HEK293T (cell line): ENCODE measurements around the gene PAM.

Experiments used
- FOXM1 ChIP-seq: fragments of 450-650 bp; IDR thresholded peaks from 2 replicates; pipeline ENCODE4 v1.6.1; 2017; ENCODE audit warnings: mild to moderate bottlenecking, borderline replicate concordance
- HDGF ChIP-seq: fragments of 450-650 bp; IDR thresholded peaks from 2 replicates; pipeline ENCODE4 v1.6.1; 2017; ENCODE audit warnings: antibody characterized with exemption, borderline replicate concordance
- LEF1 ChIP-seq: fragments of 450-650 bp; IDR thresholded peaks from 2 replicates; pipeline ENCODE4 v1.6.1; 2017; ENCODE audit warnings: mild to moderate bottlenecking, borderline replicate concordance
- NFRKB ChIP-seq: fragments of 450-650 bp; IDR thresholded peaks from 2 replicates; pipeline ENCODE4 v1.6.1; 2016; ENCODE audit warnings: mild to moderate bottlenecking, moderate library complexity
- SP1 ChIP-seq: fragments of 450-650 bp; IDR thresholded peaks from 2 replicates; pipeline ENCODE4 v1.6.1; 2017
- TARDBP ChIP-seq: fragments of 450-650 bp; IDR thresholded peaks from 2 replicates; pipeline ENCODE4 v1.6.1; 2016
- ZNF384 ChIP-seq: fragments of 450-650 bp; IDR thresholded peaks from 2 replicates; pipeline ENCODE4 v1.6.1; 2016

DNA sequence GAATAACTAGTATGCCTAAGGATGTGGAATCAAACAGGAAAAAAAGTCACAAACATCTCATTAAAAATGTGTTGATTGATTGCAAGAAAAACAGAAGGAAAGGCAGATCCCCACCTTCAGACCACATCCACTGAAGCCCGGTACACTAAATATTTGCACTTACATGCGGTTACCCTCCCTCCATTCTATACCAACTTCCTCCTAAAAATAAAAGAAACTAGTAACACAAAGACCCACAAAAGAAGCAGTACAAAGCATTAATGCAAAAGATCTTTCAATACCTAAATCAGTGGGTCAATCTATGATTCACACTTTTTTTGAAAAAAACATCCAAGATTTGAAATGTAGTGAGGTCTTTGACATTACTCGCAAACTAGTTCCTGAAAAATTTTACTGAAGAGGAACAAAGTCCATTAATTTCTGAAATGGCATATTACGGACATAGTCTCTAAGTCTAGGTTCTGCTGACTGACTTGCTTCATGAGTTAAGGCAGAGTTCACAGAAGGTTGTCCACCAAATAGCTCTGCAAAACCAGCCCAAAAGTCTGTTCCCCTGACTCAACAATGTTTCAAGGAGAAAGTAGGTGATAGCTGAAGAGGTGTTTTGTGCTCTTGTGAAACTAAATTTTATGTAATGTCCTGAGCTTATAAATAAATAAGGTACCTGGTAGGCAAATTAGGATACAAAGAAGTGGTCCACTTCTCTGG, 100.7 kb downstream of the PAM start:
- TF ChIP-seq HDGF (no peak), FOXM1 (no peak), SP1 (no peak), TARDBP (no peak), LEF1 (no peak), NFRKB (no peak), ZNF384 (no peak)
